Tibial nerve (tissue), 4 donors: ENCODE data around the gene CCL16. TPM values are rescaled to one million over a fixed set of nuclear protein-coding genes. Genes with fewer than 3 reads are reported as not detected.

Experiments
- DNase-seq, 2 donors: peaks; one replicate each; pipeline ENCODE4 v3.0.0-alpha.2; 2019; ENCODE audit warnings: low spot score in 2 of 2
- H3K27ac ChIP-seq, 4 donors: fragments of 200-600 bp; sonication (generic) in 3 of 4; one replicate each; pipeline ENCODE4 v1.5.1; 2017 to 2019; ENCODE audit warnings: mild to moderate bottlenecking in 1 of 4
- H3K27me3 ChIP-seq, 2 donors: fragments of 200-600 bp; sonication (generic) in 1 of 2; one replicate each; pipeline versions ENCODE4 v1.5.1 to v1.6.0; 2017 to 2019
- H3K36me3 ChIP-seq, 3 donors: fragments of 200-600 bp; sonication (generic); one replicate each; pipeline ENCODE4 v1.5.1; 2018 to 2019
- H3K4me1 ChIP-seq, 4 donors: fragments of 200-600 bp; sonication (generic) in 3 of 4; one replicate each; pipeline ENCODE4 v1.5.1; 2017 to 2019
- H3K4me3 ChIP-seq, 4 donors: fragments of 200-600 bp; sonication (generic) in 3 of 4; one replicate each; pipeline ENCODE4 v1.5.1; 2017 to 2019; ENCODE audit warnings: mild to moderate bottlenecking in 1 of 4, moderate library complexity in 1 of 4
- H3K9me3 ChIP-seq, 4 donors: fragments of 200-600 bp; sonication (generic) in 3 of 4; one replicate each; pipeline ENCODE4 v1.5.1; 2017 to 2019
- CTCF ChIP-seq, 5 experiments: fragments of 200-600 bp in 3 of 5; fragments of 450-650 bp in 2 of 5; sonication (generic) in 3 of 5; IDR thresholded peaks; one replicate each; pipeline ENCODE4 v1.5.1; 2016 to 2019; ENCODE audit warnings: antibody characterized with exemption in 5 of 5, mild to moderate bottlenecking in 3 of 5, moderate library complexity in 2 of 5
- EP300 ChIP-seq, 2 donors: sonication (generic); formaldehyde crosslinking; IDR thresholded peaks; one replicate each; pipeline ENCODE4 v1.6.1; 2017; ENCODE audit warnings: antibody characterized with exemption in 2 of 2, mild to moderate bottlenecking in 1 of 2
- POLR2A ChIP-seq, 2 donors: fragments of 450-650 bp; IDR thresholded peaks; one replicate each; pipeline ENCODE4 v1.6.1; 2017; ENCODE audit warnings: antibody characterized with exemption in 2 of 2, mild to moderate bottlenecking in 2 of 2, moderate library complexity in 2 of 2
- WGBS, 2 donors: methylation state at CpG; one replicate each; pipeline ENCODE4 v1.1.5; 2018; 5-methylcytosine and 5-hydroxymethylcytosine counted together
- total RNA-seq, 4 donors: library from RNA; depleted of rRNA; stranded (reverse); fragments of >200 nt; gene quantifications; one replicate each; pipeline ENCODE4 v1.1.0, GENCODE V29; 2016

Gene CCL16
- not detected for total RNA-seq

- no peak for DNase-seq
- H3K4me1 ChIP-seq: no peaks in the 10 kb centered on the region
- 85 to 89% methylated on average over 12 of the region's 12 CpGs for WGBS, 2 donors
- H3K36me3 ChIP-seq: no peaks in the 10 kb centered on the region
- TF ChIP-seq EP300 (IDR thresholded peaks at IDR 0.05): no peak
- no peak for TF ChIP-seq POLR2A (IDR thresholded peaks at IDR 0.05)
- no peak for TF ChIP-seq CTCF (IDR thresholded peaks at IDR 0.05)
- no peaks in the 10 kb centered on the region for H3K27me3 ChIP-seq
- H3K9me3 ChIP-seq: no peaks in the 10 kb centered on the region
- no peak within 1 kb of the TSS for H3K4me3 ChIP-seq
- no peak within 1 kb of the TSS for H3K27ac ChIP-seq
These were observed at the start of gene CCL16 for GRCh38 chr17:35981246-35981645. CCL16 (minus strand) TSS chr17:35981497; CDS start chr17:35981420, 77 bp downstream.

GRCh38 chr17:36030956-36031355 is 49.7 kb upstream of the CCL16 start:
- H3K4me1 ChIP-seq: no peaks in the 10 kb centered on the region
- H3K9me3 ChIP-seq: no peaks in the 10 kb centered on the region
- WGBS, 2 donors: 81 to 93% methylated on average over 1 of the region's 1 CpG
- H3K36me3 ChIP-seq: no peaks in the 10 kb centered on the region
- no peaks in the 10 kb centered on the region for H3K27me3 ChIP-seq
- H3K4me3 ChIP-seq: no peak overlapping the region
- TF ChIP-seq EP300 (IDR thresholded peaks at IDR 0.05): no peak
- no peak for TF ChIP-seq CTCF (IDR thresholded peaks at IDR 0.05)
- TF ChIP-seq POLR2A (IDR thresholded peaks at IDR 0.05): no peak
- no peak overlapping the region for H3K27ac ChIP-seq
- no peak for DNase-seq

- H3K4me3 ChIP-seq: no peak overlapping the region
- H3K9me3 ChIP-seq: peaks cover 0 to 6% (median 0%) of the 10 kb centered on the region in 4 donors
- no peak for TF ChIP-seq CTCF (IDR thresholded peaks at IDR 0.05)
- no peaks in the 10 kb centered on the region for H3K36me3 ChIP-seq
- no peak overlapping the region for H3K27ac ChIP-seq
- H3K27me3 ChIP-seq: no peaks in the 10 kb centered on the region
- WGBS, 2 donors: 29 to 36% methylated on average over 4 of the region's 4 CpGs
- no peak for DNase-seq
- H3K4me1 ChIP-seq: no peaks in the 10 kb centered on the region
These were observed 46.5 kb upstream of the CCL16 start for GRCh38 chr17:36027761-36028160.

- no peak for DNase-seq
- TF ChIP-seq CTCF (IDR thresholded peaks at IDR 0.05) (no peak), POLR2A (IDR thresholded peaks at IDR 0.05) (no peak), EP300 (IDR thresholded peaks at IDR 0.05) (no peak)
- Histone ChIP-seq H3K36me3 (no peaks in the 10 kb centered on the region), H3K4me3 (no peak overlapping the region), H3K27me3 (no peaks in the 10 kb centered on the region), H3K27ac (no peak overlapping the region), H3K4me1 (no peaks in the 10 kb centered on the region), H3K9me3 (peaks cover 0 to 7% (median 0%) of the 10 kb centered on the region in 4 donors)
- WGBS, 2 donors: 88 to 97% methylated on average over 6 of the region's 6 CpGs
These were observed 43.0 kb upstream of the CCL16 start for GRCh38 chr17:36024106-36024869.

GRCh38 chr17:36019423-36019822 is 38.1 kb upstream of the CCL16 start:
- Histone ChIP-seq H3K27ac (no peak overlapping the region), H3K36me3 (no peaks in the 10 kb centered on the region), H3K9me3 (peaks cover 0 to 7% (median 0%) of the 10 kb centered on the region in 4 donors), H3K4me3 (no peak overlapping the region), H3K4me1 (no peaks in the 10 kb centered on the region), H3K27me3 (no peaks in the 10 kb centered on the region)
- TF ChIP-seq POLR2A (IDR thresholded peaks at IDR 0.05): no peak
- no peak for DNase-seq
- WGBS, 2 donors: 89 to 93% methylated on average over 2 of the region's 2 CpGs
